GM13976 (cell line): ENCODE data around the gene CDH13.

Source experiments
- DNase-seq: peaks from one replicate; pipeline ENCODE4 v3.0.0; 2012; ENCODE audit warnings: low spot score
- CTCF ChIP-seq: IDR thresholded peaks from 2 replicates; pipeline ENCODE4 v1.5.1; 2012; ENCODE audit warnings: borderline replicate concordance, mild to moderate bottlenecking; ENCODE audit not compliant: insufficient read depth; ENCODE audit errors: extremely low read depth, missing control alignments, control extremely low read depth
- in situ Hi-C: fragments of 300-500 bp; cut with MboI; formaldehyde crosslinking; loops from one replicate; pipeline ENCODE4 v1.12.0; 2022; ENCODE audit warnings: low sequenced_read_pairs, mixed read lengths, inconsistent platforms; ENCODE audit not compliant: unreplicated experiment

The CDH13 gene

GRCh38 chr16:82736224-82736623 is 109.5 kb downstream of the CDH13 start:
- in situ Hi-C loops = no loop called here
- no peak for TF ChIP-seq CTCF
- DNase-seq = no peak

GRCh38 chr16:82738699-82739098 is 111.9 kb downstream of the CDH13 start:
- in situ Hi-C loops = no loop called here
- DNase-seq = no peak
- no peak for TF ChIP-seq CTCF

- in situ Hi-C loops = no loop called here
- no peak for TF ChIP-seq CTCF
- no peak for DNase-seq
These were observed 114.4 kb downstream of the CDH13 start for GRCh38 chr16:82741073-82741615.

- no peak for TF ChIP-seq CTCF
- in situ Hi-C loops = no loop called here
- DNase-seq = no peak
These were observed 118.2 kb downstream of the CDH13 start for GRCh38 chr16:82744958-82745357.

- TF ChIP-seq CTCF = no peak
- in situ Hi-C loops = no loop called here
- no peak for DNase-seq
These were observed 121.3 kb downstream of the CDH13 start for GRCh38 chr16:82748026-82748425.

GRCh38 chr16:82750068-82750467 is 123.3 kb downstream of the CDH13 start:
- no peak for TF ChIP-seq CTCF
- DNase-seq = no peak
- in situ Hi-C loops = no loop called here

GRCh38 chr16:82751020-82751419 is 124.3 kb downstream of the CDH13 start:
- in situ Hi-C loops = no loop called here
- no peak for TF ChIP-seq CTCF
- no peak for DNase-seq
